Measurements from ENCODE around the gene SETD5.
"Not testable (repeated sequence)": the region's sequence is repeated elsewhere in the genome, so short reads cannot be mapped to it uniquely, and the experiment has no call there.

Gene SETD5

DNA sequence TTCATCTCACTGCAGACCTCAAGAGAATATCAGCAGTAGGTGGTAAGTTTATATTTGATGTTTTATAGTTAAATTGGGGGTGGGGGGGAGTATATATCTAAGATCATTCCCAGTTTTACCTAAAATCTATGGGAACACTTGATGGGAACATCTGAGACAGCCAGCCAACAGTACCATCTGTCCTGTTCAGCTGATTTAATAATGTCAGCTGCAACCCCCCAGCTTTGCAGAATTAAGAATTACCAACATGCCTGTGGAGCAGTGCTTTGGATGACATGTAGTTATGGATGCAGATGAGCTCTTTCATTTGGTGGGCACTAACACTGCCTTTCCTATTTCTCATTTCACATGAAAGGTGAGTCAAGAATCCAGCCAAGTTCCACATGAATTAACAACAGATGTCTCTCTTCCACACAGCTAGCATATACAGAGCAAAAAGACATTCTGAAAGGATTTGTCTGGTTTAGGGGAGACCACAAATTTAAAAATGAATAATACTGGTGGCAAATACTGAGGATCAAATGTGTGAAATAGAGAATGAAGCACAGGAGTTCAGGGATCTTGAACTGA, 76.2 kb downstream of the SETD5 start:
- no peak for DNase-seq

GRCh38 chr3:9474482-9474881, 77.1 kb downstream of the SETD5 start:
- no peak for DNase-seq

- DNase-seq = no peak
These were observed 79.5 kb downstream of the SETD5 start for GRCh38 chr3:9476935-9477334.

DNA sequence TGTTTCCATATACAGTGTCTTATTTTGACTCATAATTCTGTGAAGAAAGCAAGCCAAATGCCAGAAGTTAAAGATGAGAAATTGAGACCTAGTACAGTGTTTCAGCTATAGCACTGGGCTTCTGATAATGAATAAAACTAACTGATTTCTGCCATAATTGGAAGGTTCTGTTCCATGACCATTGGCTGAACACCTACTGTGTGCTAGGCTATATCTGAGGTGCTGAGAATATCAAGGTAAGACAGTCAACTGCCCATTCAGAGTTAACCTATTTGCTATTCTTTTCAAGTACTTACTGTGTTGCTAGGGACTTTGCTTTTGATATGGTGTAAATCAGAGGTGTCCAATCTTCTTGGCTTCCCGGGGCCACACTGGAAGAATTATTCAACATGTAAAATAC, 82.8 kb downstream of the SETD5 start:
- no peak for DNase-seq

DNA sequence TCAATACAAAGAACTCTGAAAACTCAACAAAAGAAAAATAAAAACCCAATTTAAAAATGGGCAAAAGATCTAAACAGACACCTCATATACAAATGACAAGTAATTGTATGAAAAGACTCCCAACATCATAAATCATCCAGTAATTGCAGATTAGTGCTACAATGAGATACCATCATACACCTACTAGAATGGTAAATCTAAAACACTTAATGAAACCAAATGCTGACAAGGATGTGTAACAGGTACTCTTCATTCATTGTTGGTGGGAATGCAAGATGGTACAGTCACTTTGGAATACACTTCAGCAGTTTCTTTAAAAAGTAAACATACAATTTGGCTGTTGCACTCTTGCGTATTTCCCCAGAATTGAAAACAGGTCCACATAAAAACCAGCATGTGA, 87.8 kb downstream of the SETD5 start:
- DNase-seq = no peak

- no peak for DNase-seq
These were observed 94.1 kb downstream of the SETD5 start for GRCh38 chr3:9491506-9491905.

DNA sequence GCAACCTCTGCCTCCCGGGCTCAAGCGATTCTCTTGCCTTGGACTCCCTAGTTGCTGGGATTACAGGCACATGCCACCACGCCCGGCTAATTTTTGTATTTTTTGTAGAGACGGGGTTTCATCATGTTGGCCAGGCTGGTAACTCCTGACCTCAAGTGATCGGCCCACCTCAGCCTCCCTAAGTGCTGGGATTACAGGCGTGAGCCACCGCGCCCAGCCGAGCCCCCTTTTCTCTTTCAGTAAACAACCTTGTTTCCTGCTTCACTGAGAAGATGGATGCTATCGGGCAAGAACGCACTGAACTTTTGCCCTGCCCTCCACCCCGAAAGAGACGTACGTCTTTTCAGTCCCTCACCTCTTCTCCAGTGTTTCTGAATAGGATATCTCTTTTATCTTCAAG, 96.6 kb downstream of the SETD5 start:
- not testable (repeated sequence) for DNase-seq

GRCh38 chr3:9496893-9497292, 99.5 kb downstream of the SETD5 start:
- DNase-seq = no peak

GRCh38 chr3:9497821-9498565, 100.6 kb downstream of the SETD5 start:
- DNase-seq = no peak

GRCh38 chr3:9498781-9499180, 101.4 kb downstream of the SETD5 start:
- DNase-seq = no peak

- peak; percentile 48 for DNase-seq
These were observed 102.2 kb downstream of the SETD5 start for GRCh38 chr3:9499455-9500107.

DNA sequence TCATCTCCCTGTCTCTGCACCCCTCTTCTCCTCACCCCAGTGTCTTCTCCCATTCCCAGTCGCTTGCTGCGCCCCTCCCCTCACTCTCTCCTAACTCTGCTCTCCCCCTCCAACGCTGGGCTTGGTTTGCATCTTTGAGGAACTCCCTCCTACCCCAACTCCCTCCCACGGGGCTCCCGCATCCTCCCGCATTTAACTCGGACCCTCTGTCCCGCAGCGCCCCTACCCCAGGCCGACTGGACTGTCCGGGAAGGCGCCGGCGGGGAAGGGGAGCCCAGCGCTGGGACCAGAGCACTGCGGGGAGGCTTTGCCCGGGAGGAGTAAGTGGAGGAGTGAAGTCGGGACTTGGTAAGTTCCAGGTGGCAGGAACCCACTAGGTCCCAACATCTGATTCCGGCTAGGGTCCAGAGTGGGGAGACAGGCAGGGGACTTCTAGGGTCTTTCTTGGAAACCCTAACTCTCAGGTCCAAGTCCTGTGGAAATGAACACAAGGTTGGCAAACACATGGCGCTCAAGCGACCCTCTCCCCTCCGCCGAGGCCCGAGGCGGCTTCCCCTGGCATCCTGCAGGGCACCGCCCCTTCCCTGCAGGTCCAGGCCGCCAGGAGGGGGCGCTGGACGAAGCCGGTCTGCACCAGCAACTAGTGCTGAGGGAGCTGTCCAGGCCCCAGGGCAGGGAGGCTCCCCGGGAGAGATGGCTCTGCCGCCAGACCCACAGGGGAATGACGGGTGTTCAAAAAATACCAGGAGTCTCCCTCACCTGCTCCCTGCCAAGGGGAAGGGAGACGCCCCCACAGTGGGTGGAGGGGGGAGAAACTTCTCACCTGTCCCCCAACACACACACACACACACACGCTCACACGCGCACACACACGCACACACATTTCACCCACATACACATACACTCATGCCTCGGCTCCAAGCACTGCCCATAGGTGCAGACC, 103.0 kb downstream of the SETD5 start:
- peak; percentile 76 for DNase-seq

- DNase-seq = no peak
These were observed 103.8 kb downstream of the SETD5 start for GRCh38 chr3:9501226-9501625.

DNA sequence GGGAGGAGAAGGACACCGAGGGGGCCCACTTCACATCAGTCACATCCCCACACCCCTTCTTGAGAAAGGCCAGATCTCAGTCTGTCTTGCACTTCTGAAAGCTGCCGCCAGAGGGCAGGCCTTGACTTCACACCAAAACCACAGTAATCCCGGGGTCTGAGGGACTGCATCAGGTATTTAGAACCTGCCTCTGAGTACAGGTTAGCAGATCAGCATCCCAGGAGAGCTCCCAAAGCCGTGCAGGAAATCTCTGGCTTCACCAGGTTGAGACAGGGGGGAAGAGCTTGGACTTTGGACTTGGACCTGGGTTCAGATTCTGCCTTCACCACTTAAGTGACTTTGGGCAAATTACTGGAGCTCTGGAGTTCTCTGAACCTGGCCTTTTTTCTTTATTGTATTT, 105.9 kb downstream of the SETD5 start:
- DNase-seq = peak; percentile 91

DNA sequence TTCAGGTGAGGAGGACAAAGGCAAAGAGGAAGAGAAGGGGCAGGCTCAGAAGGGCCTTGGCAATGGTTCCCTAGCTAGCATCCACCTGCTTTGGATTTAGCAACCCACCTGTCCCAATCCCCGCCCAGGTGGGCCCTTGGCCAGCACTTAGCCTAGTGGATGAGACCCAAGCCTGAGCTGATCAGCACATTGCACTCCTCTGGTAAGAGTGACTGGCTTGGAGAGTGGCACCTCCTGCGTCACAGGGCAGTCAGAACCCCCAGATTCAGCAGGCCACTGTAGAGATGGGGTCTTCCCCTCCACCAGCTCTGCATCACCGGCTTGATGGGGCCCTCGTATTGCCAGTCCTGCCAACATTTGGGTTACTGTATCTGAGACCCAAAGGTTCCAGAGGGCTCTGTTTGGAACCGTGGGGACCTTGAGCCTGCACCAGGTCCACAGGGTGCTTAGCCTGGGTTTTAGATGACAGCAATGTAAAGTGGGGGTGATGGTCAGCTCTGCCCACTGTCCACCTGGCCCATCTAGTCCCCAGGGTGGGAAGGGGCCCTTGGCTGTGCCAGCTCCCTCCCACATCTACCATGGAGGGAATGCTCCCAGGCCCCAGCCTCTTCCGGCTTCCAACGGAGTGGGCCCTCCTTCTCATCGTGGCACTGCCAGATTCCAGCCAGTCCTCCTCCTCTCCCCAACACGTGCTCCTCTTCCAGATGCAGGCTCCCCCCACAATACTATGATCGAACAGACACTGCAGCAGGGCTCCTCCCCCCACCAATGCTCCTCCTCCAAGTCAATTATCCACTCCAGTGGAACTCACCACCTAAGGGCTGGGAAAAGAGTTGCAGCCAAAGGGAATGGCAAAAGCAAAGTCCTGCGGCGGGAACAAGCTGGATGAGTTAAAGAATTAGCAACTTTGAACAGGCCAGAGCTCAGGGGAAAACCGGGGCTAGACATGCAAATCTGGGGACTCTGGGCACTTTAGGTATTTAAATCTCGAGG, 110.5 kb downstream of the SETD5 start:
- DNase-seq = no peak

- peak; percentile 31 for DNase-seq
These were observed 111.4 kb downstream of the SETD5 start for GRCh38 chr3:9508781-9509180.

- DNase-seq = no peak
These were observed 115.1 kb downstream of the SETD5 start for GRCh38 chr3:9512456-9513045.

DNA sequence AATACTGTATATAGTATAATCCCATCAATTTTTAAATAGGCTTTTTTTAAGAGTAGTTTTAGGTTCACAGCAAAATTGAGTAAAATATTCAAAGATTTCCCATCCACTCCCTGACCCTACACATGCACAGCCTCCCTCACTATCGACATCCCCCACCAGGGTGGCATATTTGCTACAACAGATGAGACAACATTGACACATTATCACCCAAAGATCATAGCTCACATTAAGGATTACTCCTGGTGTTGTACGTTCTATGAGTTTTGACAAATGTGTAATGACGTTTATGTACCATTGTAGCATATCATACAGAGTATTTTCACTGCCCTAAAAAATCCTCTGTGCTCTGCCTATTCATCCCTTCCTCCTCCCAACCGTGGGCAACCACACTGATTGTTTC, 116.9 kb downstream of the SETD5 start:
- DNase-seq = no peak

DNA sequence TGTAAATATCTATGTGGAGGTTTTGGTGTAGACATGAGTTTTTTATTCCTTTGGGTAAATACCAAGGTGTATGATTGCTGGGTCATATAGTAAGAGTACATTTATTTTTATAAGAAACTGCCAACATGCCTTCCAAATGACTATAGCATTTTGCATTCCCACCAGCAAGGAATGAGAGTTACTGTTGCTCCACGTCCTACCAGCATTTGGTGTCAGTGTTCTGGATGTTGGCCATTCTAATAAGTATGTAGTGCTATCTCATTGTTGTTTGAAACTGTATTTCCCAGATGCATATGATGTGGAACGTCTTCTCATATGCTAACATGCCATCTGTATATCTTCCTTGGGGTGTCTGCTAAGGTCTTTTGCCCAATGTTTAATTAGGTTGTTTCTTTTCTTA, 117.5 kb downstream of the SETD5 start:
- no peak for DNase-seq

- DNase-seq = no peak
These were observed 127.7 kb downstream of the SETD5 start for GRCh38 chr3:9525078-9525477.

Data from eye (tissue), 1 donor.